ENCODE data around the gene MACF1. TPM values are rescaled to one million over a fixed set of nuclear protein-coding genes. Genes with fewer than 3 reads are reported as not detected.
A peak's percentile ranks its signal among the peaks of the same experiment; 100 is the strongest.

MACF1 gene
- total and polyA plus RNA-seq, 4 donors = 69.1 to 966 (median 233) TPM

- H3K4me3 ChIP-seq = no peak overlapping the region
- no peaks in the 10 kb centered on the region for H3K9me3 ChIP-seq (ENCODE audit: control insufficient read depth in 4 of 4, insufficient read depth in 3 of 4, low read length in 3 of 4)
- peak overlapping the region in 1 of 2 donors; percentile 33 for H3K27ac ChIP-seq (ENCODE audit: low read depth in 1 of 2, low read length in 1 of 2)
- DNase-seq (peak in 2 of 3 donors; percentile 21 to 32), ATAC-seq (ENCODE audit: insufficient read depth, low FRiP score) (no peak)
- WGBS, 2 donors = 37 to 39% methylated on average over 3 of the region's 3 CpGs
- no peak for TF ChIP-seq CTCF (IDR thresholded peaks at IDR 0.05; ENCODE audit: control extremely low read depth, extremely low read depth)
- no peaks in the 10 kb centered on the region for H3K27me3 ChIP-seq (ENCODE audit: control insufficient read depth in 3 of 3, insufficient read depth in 3 of 3, low read length in 2 of 3)
- H3K9ac ChIP-seq (ENCODE audit: insufficient read depth in 1 of 2, low read length in 2 of 2) = no peak overlapping the region
- H3K36me3 ChIP-seq (ENCODE audit: control insufficient read depth in 4 of 4, insufficient read depth in 4 of 4, low read length in 4 of 4) = peaks cover 39 to 80% (median 66%) of the 10 kb centered on the region in 4 donors
- peaks cover 0 to 2% (median 0%) of the 10 kb centered on the region in 5 donors for H3K4me1 ChIP-seq (ENCODE audit: control insufficient read depth in 5 of 5, insufficient read depth in 5 of 5, low read length in 5 of 5)
Measured at GRCh38 chr1:39335216-39335615, 130.7 kb downstream of the MACF1 start.

- Histone ChIP-seq H3K27ac (ENCODE audit: low read depth in 1 of 2, low read length in 1 of 2) (no peak overlapping the region), H3K36me3 (ENCODE audit: control insufficient read depth in 4 of 4, insufficient read depth in 4 of 4, low read length in 4 of 4) (peaks cover 39 to 80% (median 66%) of the 10 kb centered on the region in 4 donors)
- WGBS, 2 donors = 92 to 94% methylated on average over 3 of the region's 3 CpGs
Measured at GRCh38 chr1:39337067-39337466, 132.6 kb downstream of the MACF1 start.

GRCh38 chr1:39342776-39343175, 138.3 kb downstream of the MACF1 start:
- no peak overlapping the region for H3K27ac ChIP-seq (ENCODE audit: low read depth in 1 of 2, low read length in 1 of 2)
- H3K9ac ChIP-seq (ENCODE audit: insufficient read depth in 1 of 2, low read length in 2 of 2) = no peak overlapping the region
- H3K27me3 ChIP-seq (ENCODE audit: control insufficient read depth in 3 of 3, insufficient read depth in 3 of 3, low read length in 2 of 3) = no peaks in the 10 kb centered on the region
- 86 to 90% methylated on average over 3 of the region's 3 CpGs for WGBS, 2 donors
- peaks cover 0 to 2% (median 0%) of the 10 kb centered on the region in 5 donors for H3K4me1 ChIP-seq (ENCODE audit: control insufficient read depth in 5 of 5, insufficient read depth in 5 of 5, low read length in 5 of 5)
- no peak for TF ChIP-seq CTCF (IDR thresholded peaks at IDR 0.05; ENCODE audit: control extremely low read depth, extremely low read depth)
- H3K9me3 ChIP-seq (ENCODE audit: control insufficient read depth in 4 of 4, insufficient read depth in 3 of 4, low read length in 3 of 4) = no peaks in the 10 kb centered on the region
- H3K4me3 ChIP-seq = no peak overlapping the region
- H3K36me3 ChIP-seq (ENCODE audit: control insufficient read depth in 4 of 4, insufficient read depth in 4 of 4, low read length in 4 of 4) = peaks cover 36 to 77% (median 51%) of the 10 kb centered on the region in 4 donors
- DNase-seq (no peak), ATAC-seq (ENCODE audit: insufficient read depth, low FRiP score) (no peak)

More at GRCh38 chr1:39337067-39337466, 132.6 kb downstream of the MACF1 start:
- H3K4me3 ChIP-seq = no peak overlapping the region
- no peaks in the 10 kb centered on the region for H3K9me3 ChIP-seq (ENCODE audit: control insufficient read depth in 4 of 4, insufficient read depth in 3 of 4, low read length in 3 of 4)
- no peaks in the 10 kb centered on the region for H3K27me3 ChIP-seq (ENCODE audit: control insufficient read depth in 3 of 3, insufficient read depth in 3 of 3, low read length in 2 of 3)
- no peak overlapping the region for H3K9ac ChIP-seq (ENCODE audit: insufficient read depth in 1 of 2, low read length in 2 of 2)
- ATAC-seq (ENCODE audit: insufficient read depth, low FRiP score) (no peak), DNase-seq (no peak)
- no peaks in the 10 kb centered on the region for H3K4me1 ChIP-seq (ENCODE audit: control insufficient read depth in 5 of 5, insufficient read depth in 5 of 5, low read length in 5 of 5)
- TF ChIP-seq CTCF (IDR thresholded peaks at IDR 0.05; ENCODE audit: control extremely low read depth, extremely low read depth) = no peak
